KMS-11 (cell line): Measurements from ENCODE around the gene MTHFSD.

Experiments
- H2AFZ ChIP-seq: fragments of 200-600 bp; sonication (generic); 2 replicates; pipeline ENCODE4 v1.6.1; 2016; ENCODE audit warnings: antibody characterized with exemption, mixed run types, low read depth
- H3K27ac ChIP-seq: fragments of 200-600 bp; sonication (generic); 2 replicates; pipeline ENCODE4 v1.6.1; 2016; ENCODE audit warnings: mild to moderate bottlenecking, mixed run types
- H3K27me3 ChIP-seq: fragments of 200-600 bp; sonication (generic); 2 replicates; pipeline ENCODE4 v1.6.1; 2017; ENCODE audit warnings: mild to moderate bottlenecking, low read depth, mixed run types, moderate library complexity; ENCODE audit not compliant: insufficient read depth
- H3K36me3 ChIP-seq: fragments of 200-600 bp; sonication (generic); 2 replicates; pipeline ENCODE4 v1.6.1; 2017; ENCODE audit warnings: mild to moderate bottlenecking, mixed run types; ENCODE audit not compliant: insufficient read depth
- H3K4me1 ChIP-seq: fragments of 200-600 bp; sonication (generic); 2 replicates; pipeline ENCODE4 v1.6.1; 2016; ENCODE audit warnings: mild to moderate bottlenecking, low read depth, mixed run types; ENCODE audit not compliant: poor library complexity, severe bottlenecking
- H3K4me2 ChIP-seq: fragments of 200-600 bp; sonication (generic); 2 replicates; pipeline ENCODE4 v1.7.0; 2016; ENCODE audit warnings: mild to moderate bottlenecking, mixed run types
- H3K4me3 ChIP-seq: fragments of 200-600 bp; sonication (generic); IDR thresholded peaks from 2 replicates; pipeline ENCODE4 v1.6.1; 2017; ENCODE audit warnings: low read depth, low read length, mixed read lengths; ENCODE audit not compliant: insufficient read depth
- H3K79me2 ChIP-seq: fragments of 200-600 bp; sonication (generic); 2 replicates; pipeline ENCODE4 v1.6.1; 2016; ENCODE audit warnings: low read depth, mixed run types; ENCODE audit not compliant: insufficient read depth
- H3K9ac ChIP-seq: fragments of 200-600 bp; sonication (generic); 2 replicates; pipeline ENCODE4 v1.6.1; 2016; ENCODE audit warnings: mild to moderate bottlenecking, mixed run types
- H4K20me1 ChIP-seq: fragments of 200-600 bp; sonication (generic); 2 replicates; pipeline ENCODE4 v1.6.1; 2016; ENCODE audit warnings: mild to moderate bottlenecking, mixed run types; ENCODE audit not compliant: insufficient read depth
- CTCF ChIP-seq: fragments of 200-600 bp; sonication (generic); conservative IDR thresholded peaks from 2 replicates; pipeline ENCODE4 v1.6.1; 2017; ENCODE audit warnings: low read depth, mild to moderate bottlenecking, antibody characterized with exemption, low read length, moderate library complexity, mixed read lengths

MTHFSD gene

DNA sequence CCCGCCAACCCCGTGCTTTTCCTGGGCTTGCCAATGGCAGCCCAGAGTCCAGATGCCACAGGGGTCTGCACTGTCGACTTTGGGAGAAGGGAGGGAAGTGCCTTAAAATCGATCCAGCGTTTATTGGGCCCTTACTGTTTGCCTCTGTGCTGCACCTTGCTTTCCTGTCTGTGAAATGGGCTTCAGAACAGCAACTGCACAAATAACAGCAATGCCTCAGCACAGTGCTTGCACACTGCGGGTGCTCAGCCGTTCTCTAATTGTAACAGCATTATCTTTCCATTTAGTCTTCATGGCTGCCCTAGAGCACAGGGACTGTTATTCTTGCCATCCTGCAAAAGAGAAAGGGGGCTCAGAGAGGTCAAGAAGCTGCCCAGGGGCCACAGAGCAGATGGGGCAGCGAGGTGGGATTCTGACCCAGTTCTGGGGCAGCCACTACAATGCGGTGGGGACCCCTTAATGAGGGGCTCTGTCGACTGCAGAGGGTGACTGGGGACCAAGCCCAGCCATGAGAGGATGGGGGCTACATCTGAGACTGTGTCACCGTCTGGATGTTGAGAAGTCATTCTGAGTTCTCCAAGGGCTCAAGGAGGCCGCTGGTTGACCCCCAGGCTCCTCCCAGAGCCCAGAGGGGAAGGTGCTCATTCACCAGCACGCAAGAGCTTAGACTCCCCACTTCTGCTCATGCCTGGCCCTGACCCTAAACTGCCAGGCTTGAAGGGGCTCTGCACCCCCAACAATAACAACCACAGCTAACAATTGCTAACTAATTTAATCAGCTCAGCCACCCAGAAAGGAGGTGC is 54.1 kb downstream of the MTHFSD start:
- no peaks in the 10 kb centered on the region for H3K36me3 ChIP-seq
- TF ChIP-seq CTCF = no peak
- no peaks in the 10 kb centered on the region for H3K4me1 ChIP-seq
- no peak overlapping the region for H3K4me3 ChIP-seq
- H4K20me1 ChIP-seq = no peaks in the 10 kb centered on the region
- peaks cover 60% of the 10 kb centered on the region for H3K27me3 ChIP-seq
- no peak overlapping the region for H3K27ac ChIP-seq
- no peak overlapping the region for H3K9ac ChIP-seq
- H2AFZ ChIP-seq = no peak overlapping the region
- no peak overlapping the region for H3K4me2 ChIP-seq
- H3K79me2 ChIP-seq = no peaks in the 10 kb centered on the region

DNA sequence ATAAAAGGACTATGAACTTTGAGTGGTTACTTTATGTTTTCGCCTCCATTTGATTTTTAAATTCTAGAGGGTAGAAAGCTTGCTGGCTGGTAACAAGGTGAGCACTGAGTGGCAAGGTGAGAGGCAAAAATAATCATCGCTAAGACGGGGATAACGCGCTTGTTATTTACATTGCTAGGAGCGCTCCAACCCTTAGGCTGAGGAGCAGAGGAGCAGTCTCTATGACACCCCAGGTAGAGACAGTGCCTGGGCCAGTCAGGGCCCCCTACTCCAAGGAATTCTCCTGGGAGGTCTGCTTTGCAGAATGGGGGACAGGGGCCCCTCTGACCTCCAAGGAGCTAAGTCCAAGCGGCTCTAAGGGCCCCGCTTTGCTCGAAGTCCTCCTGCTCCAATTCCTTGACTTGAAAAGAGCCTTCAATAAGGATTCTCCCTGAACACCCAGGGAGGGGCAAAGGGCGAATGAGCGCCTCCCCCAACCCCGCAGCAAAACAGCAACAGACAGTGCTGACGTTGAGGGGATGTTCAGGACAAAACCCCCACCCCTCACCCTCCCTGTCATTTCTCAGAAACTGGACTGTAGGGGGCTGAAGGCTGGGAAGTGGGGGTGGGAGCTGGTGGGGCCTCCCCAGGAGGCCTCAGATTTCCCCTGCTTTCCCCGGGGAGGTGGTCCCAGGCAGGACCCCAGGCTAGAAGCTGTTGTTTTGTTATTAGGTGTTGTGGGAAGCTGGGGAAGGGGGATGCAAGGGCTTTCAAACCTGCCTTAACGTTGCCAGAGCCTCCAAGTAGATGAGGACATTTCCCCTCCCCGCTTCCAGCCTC is 54.9 kb downstream of the MTHFSD start:
- no peak overlapping the region for H3K27ac ChIP-seq
- H3K9ac ChIP-seq = no peak overlapping the region
- no peak overlapping the region for H3K4me3 ChIP-seq
- H4K20me1 ChIP-seq = no peaks in the 10 kb centered on the region
- no peak overlapping the region for H2AFZ ChIP-seq
- H3K4me2 ChIP-seq = no peak overlapping the region
- no peaks in the 10 kb centered on the region for H3K4me1 ChIP-seq
- H3K36me3 ChIP-seq = no peaks in the 10 kb centered on the region
- TF ChIP-seq CTCF = no peak
- no peaks in the 10 kb centered on the region for H3K79me2 ChIP-seq
- peaks cover 66% of the 10 kb centered on the region for H3K27me3 ChIP-seq

DNA sequence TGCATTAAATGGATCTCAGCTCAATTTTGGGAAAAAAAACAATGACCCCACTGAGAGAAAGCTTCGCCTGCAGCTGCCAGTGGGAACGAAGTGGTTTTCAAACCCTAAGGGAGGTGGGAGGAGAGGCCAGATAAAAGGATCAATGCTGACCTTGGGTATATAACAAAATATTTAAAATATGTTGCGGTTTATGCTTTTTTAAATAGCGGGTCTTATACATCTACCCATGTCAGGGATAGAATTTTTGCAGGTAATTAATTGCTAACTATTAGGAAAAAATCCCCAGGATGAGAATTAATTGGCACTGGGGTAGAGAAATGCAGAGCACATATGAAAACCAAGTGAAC is 55.6 kb downstream of the MTHFSD start:
- Histone ChIP-seq H4K20me1 (no peaks in the 10 kb centered on the region), H2AFZ (no peak overlapping the region), H3K27ac (no peak overlapping the region), H3K9ac (no peak overlapping the region), H3K27me3 (peaks cover 64% of the 10 kb centered on the region), H3K4me2 (no peak overlapping the region), H3K36me3 (no peaks in the 10 kb centered on the region), H3K79me2 (no peaks in the 10 kb centered on the region), H3K4me1 (no peaks in the 10 kb centered on the region), H3K4me3 (no peak overlapping the region)
- no peak for TF ChIP-seq CTCF

GRCh38 chr16:86498671-86499439 is 56.2 kb downstream of the MTHFSD start:
- Histone ChIP-seq H3K27ac (no peak overlapping the region), H3K79me2 (no peaks in the 10 kb centered on the region), H3K4me2 (no peak overlapping the region), H3K27me3 (peaks cover 63% of the 10 kb centered on the region), H3K36me3 (no peaks in the 10 kb centered on the region), H4K20me1 (no peaks in the 10 kb centered on the region), H3K4me3 (no peak overlapping the region), H2AFZ (no peak overlapping the region), H3K9ac (no peak overlapping the region), H3K4me1 (no peaks in the 10 kb centered on the region)
- TF ChIP-seq CTCF = no peak
